ENCODE results near the gene OR11L1.

- no peak for TF ChIP-seq CTCF (IDR thresholded peaks at IDR 0.05)
- TF ChIP-seq EP300 (IDR thresholded peaks at IDR 0.05), result no peak
- no peak for TF ChIP-seq POLR2A (IDR thresholded peaks at IDR 0.05)
These were observed 7.9 kb upstream of the OR11L1 start for GRCh38 chr1:247849616-247850015.

All from tibial nerve (tissue), 4 donors.